GM21381 (cell line): ENCODE data around the gene CBFB.
"Not testable (repeated sequence)": the region's sequence is repeated elsewhere in the genome, so short reads cannot be mapped to it uniquely, and the experiment has no call there.

Experiments
- ATAC-seq: cut with Tn5 transposase; IDR thresholded peaks from one replicate; pipeline ENCODE4 v1.9.1; 2021; ENCODE audit warnings: mild to moderate bottlenecking, moderate library complexity; ENCODE audit not compliant: unreplicated experiment

CBFB gene

DNA sequence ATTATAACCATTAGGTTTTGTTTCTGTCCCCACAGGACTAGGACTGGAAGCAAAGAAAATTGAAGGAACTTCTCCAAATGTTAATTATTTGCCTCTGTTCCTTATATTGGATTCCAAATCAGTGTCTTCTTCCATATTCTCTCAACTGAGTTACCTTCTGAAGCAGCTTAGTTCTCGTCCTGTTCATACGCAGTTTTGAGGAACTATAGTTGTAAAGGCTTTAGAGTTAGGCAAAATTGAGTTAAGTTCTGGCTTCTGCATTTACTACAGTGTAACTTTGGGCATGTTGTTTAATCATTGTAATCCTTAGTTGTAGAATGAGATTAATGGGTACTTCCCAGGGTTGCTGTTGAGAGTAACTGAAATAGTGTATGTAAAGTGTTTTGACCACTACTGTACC is 11.2 kb downstream of the CBFB start:
- ATAC-seq, result no peak

DNA sequence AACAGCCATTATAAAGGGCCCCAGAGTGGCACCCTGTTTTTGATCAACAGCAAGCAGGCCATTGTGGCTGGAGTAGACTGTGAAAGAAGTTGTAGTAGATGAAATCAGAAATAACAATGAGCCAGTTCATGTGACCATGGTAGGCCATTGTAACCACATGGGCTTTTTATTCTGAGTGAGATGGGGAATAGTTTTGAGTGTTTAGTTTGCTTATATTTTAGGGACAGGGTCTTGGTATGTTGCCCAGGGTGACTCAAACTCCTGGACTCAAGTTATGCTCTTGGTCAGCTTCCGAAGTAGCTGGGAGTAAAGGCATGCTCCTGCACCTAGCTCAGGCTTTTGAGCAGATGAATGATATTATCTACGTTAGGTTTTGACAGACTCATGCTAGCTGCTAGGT is 12.0 kb downstream of the CBFB start:
- no peak for ATAC-seq

DNA sequence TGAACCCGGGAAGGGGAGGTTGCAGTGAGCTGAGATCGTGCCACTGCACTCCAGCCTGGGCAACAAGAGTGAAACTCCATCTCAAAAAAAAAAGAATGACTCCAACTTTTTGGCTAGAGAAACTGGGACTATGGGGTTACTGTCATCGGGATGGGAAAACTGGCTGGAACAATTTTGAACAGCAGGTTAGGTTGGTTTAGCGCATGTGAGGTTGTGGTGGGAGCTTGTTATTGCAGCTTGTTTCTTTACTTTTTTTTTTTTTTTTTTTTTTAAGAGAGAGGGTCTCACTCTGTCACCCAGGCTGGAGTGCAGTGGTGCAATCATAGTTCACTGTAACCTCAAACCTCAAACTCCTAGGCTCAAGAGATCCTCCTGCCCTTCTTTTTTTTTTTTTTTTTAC is 12.6 kb downstream of the CBFB start:
- not testable (repeated sequence) for ATAC-seq

DNA sequence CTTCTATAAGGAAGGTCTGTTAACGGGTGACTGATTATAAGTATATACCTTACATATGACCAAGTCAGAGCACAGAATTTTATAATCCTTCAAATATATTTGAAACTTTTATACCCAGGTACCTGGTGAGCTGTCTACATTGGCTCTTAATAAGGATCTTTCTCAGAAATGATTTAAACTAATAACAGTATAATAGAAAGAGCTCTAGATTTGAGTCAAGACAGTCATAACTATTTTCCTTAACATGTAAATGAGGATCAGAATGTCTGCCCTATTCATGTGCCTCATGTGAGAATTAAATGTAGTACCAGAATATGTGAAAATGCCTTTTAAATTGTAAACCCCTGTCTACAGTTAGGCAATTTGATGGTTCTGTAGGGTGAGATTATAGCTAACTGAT is 14.5 kb downstream of the CBFB start:
- no peak for ATAC-seq

DNA sequence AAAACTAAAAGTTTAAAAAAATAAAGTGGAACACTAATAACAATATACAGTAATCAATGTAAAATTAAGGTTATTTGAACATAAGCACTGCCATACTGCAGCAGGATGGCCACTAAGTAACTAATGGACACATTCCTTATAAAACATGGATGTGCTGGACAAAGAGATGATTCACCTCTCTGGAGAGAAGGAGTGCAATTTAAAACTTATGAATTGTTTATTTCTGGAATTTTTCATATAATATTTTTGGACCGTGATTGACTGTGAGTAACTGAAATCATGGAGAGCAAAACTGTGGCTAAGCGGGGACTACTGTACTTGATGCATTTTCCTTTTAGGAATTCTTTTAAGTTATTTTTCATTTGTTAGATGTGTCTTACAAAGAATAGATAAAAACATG is 21.8 kb downstream of the CBFB start:
- no peak for ATAC-seq

DNA sequence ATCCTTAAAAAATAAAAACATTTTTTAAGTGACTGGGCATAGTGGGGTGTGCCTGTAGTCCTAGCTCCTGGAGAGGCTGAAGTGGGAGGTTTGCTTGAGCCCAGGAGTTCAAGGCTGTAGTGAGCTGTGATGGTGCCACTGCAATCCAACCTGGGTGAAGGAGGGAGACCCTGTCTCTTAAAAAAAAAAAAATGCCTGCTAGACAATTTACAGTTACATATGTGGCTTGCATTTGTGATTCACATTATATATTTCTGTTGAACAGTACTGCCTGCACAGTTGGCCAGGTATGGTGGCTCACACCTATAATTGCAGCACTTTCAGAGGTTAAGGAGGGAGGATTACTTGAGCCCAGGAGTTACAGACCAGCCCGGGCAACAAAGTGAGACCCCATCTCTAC is 23.4 kb downstream of the CBFB start:
- no peak for ATAC-seq

DNA sequence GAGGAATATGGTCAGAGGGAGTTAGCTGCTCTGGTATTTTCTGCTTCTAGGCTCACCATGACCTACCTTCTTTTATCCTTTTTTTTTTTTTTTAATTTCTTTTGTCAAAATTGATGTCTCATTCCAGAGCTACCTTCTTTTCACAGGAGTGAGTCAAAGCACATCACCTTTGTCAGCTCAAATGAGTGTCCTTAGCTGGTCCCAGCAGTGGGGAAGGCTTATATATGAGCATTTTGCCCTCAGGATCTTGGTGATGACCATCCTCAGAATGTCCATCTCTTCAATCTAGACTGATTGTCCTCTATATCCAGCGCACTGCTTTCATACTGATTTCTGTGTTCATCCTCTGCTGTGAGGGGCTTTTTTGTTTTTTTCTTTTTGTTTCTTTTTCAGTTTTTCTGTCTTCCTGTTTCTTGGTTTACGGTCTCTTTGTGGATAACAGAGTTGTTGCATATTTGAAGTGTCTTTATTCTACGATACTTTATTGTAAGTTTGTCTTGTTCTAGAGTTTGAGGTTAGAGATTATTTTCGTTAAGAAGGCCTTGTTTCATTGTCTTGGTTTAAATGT is 24.9 kb downstream of the CBFB start:
- no peak for ATAC-seq

DNA sequence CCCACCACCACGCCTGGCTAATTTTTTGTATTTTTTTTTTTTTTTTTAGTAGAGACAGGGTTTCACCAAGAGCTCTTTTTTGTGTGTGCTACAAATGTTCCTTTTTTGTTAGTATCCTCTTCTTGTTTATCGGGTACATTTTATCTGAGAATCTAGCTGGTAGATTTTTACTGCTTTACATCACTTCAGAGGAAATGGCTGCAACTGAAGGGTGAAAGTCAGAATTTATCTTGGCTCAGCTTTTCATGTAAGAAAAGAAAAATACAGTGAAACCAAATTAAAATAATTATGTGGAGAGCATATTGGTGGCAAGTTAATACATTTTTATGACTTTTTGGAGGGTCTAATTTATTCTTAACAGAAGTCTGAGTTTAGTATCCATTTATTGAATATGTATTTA is 26.0 kb downstream of the CBFB start:
- no peak for ATAC-seq

DNA sequence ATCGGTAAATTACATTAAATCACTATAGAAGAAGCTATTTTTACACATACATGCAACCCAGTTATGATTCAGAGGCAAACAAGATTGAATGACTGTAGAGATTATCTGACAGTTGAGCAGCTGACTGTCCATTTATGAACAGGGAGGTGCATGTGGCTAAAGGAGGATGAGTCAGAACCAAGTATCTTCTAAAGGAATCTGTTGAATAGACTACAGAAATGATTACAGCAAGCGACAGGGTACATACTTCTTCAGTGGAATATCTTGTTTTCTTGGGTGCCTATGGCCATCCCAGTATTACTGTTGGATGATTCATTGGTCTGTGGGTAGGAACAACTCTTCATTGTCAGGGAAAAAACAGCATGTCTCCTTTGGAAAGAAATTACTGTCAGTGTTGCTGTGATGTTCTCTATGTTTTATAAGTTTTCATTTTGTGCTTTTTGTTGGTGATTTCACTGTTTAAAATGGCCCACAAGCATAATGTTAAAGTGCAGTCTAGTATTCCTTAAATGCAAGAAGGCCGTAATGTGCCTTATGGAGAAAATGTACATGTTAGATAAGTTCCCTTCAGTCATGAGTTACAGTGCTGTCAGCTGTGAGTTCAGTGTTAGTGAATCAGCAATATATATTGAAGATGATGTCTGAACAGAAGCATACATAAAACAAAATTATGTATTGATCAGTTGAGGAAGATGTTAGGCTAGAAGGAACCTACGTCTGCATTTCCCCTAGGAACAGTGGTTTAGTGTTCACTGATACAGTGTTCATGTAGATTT is 27.0 kb downstream of the CBFB start:
- no peak for ATAC-seq

DNA sequence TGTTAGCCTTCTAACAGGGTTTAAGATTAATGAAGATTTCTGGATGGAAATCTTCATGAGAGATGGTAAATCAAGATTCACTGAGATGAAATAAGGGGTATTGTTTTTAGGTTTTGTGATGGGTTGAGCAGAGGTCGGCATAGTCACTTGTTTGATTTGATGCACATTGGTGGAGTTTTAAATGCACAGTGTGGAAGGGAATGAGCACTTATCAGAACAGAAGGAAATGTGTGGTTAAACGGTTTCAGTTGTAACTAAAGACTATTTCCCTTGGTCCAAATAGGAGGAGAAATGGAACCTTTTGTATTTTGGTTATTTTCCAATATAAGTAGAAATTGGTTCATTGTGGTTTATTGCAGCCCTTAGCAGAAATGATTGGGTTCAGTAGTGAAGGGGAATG is 34.1 kb downstream of the CBFB start:
- no peak for ATAC-seq

DNA sequence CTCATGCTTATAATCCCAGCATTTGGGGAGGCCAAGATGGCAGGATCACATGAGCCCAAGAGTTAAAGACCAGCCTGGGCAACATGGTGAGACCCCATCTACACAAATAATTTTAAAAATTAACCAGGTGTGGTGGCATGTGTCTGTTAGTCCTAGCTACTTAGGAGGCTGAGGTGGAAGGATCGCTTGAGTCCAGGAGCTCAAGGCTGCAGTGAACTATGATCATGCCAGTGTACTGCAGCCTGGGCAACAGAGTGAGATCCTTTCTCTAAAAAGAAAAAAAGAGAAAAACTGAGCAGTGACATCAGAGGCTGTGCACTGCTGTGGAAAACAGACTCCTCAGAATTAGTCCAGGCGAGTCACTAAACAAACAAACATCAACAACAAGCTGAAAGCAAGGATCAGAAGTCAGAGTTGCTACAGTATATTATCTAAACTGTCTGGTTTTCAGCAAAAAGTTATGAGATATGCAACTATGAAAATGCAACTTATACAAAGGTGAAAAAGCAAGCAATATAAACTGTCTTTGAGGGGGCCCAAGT is 39.3 kb downstream of the CBFB start:
- no peak for ATAC-seq

DNA sequence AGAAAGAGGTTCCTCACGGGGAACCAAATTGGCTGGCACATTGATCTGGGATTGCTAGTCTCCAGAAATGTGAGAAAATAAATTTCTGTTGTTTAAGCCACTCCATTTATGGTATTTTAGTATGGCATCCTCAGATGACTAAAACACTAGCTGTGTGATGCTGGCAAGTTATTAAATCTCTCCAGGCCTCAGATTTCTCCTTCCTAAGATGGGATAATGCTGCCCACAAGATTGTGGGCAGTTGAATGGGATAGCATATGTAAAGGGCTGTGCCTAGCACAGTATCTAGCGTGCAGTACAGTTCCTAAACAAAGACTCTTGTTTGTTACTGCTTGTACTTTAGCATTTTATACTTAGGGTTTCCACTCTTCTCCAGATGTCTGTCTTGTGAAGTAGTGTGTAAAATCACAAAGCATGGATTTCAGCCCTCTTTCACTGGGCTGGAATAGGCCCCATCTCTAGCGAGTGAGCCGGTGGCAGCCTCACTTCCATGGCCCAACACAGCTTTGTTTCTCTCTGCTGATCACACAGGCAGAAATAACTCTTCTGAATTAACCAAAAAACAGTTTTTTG is 42.6 kb downstream of the CBFB start:
- ATAC-seq, result no peak

DNA sequence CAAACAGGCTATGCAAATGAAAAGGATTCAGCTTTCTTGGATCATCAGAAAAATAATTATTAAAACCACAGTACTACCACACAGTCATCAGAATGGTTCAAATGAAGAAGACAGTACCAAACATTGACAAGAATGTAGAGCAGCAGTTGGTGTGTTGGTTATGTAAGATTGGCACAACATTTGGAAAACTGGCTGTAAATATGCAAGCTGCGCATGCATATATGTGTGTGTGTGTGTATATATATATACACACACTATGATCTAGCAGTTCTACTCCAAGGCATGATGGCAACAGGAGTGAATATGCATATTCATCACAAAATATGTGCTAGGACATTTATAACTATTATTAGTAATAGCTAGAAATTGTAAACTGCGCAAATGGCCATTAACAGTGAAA is 46.4 kb downstream of the CBFB start:
- ATAC-seq, result no peak

DNA sequence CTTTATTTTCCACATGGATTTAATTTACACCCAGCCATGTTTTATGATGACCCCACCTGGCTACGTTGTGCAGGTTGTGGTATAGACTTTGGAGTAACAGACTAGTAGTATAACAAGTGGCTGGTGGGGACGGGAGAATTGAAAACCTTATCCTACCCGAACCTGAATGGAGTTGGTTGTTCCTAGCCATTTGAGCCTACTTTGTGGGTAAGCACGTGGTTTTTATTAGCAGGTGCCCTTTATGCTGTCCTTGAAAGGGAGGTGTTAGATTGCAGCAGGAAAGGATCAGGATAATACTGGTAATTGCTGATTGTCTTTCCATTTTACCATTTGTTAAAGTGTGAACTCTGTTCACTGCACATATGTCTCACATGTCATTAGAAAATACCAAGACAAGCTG is 48.9 kb downstream of the CBFB start:
- no peak for ATAC-seq

DNA sequence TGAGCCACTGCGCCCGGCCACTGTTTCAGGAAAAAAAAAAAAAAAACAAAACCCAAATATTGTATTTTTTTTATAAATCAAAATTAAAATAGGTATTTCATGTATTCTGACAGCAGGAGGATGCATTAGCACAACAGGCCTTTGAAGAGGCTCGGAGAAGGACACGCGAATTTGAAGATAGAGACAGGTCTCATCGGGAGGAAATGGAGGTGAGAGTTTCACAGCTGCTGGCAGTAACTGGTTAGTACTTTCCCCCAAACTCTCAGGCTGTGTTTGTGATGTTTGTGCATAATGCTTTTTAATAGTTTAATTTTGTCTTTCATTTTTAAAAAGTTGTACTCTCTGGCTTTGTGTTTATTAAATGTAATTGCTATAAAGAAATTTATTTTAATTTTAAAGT is 53.2 kb downstream of the CBFB start:
- ATAC-seq, result no peak

DNA sequence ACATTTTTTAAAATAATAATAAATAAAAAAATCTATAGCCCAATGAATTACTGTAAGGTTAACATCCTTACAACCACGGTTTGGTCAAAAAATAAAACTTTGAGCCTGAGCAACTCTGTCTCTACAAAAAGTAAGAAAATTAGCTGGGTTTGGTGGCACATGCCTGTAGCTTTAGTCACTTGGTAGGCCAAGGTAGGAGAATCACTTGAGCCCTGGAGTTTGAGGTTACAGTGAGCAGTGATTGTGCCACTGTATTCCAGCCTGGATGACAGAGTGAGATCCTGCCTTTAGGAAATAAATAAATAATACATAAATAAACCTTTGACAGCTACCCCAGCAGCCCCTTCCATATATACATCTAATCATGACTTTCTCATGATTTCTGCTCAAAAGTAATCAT is 53.9 kb downstream of the CBFB start:
- no peak for ATAC-seq

DNA sequence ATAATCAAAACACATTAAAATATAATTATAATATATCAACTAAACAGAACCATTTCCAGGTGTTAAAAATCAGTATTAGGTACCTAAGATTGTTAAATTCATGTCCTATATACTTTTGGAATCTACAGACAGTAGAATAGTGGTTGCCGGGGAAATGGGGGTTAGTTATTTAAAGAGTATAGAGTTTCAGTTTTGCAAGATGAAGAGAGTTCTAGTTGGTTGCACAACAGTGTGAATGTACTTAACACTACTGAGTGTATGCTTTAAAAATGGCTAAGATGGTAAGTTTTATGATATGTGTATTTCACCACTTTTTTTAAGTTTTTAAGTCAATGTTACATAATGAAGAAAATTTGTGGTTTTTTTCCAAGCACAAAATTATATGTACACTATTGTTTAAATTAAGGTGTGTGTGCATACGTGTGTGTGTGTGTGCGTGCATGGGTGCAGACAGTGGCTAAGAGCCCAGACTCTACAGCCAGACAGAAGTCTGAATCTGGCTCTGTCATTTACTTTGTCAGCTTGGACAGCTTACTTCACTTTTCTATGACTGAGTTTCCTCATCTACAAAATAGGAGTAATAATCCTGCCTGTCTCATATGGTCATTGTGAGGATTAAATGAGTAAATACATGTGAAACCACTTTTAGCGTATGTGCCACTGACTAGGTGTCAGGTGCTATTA is 55.5 kb downstream of the CBFB start:
- ATAC-seq, result no peak

DNA sequence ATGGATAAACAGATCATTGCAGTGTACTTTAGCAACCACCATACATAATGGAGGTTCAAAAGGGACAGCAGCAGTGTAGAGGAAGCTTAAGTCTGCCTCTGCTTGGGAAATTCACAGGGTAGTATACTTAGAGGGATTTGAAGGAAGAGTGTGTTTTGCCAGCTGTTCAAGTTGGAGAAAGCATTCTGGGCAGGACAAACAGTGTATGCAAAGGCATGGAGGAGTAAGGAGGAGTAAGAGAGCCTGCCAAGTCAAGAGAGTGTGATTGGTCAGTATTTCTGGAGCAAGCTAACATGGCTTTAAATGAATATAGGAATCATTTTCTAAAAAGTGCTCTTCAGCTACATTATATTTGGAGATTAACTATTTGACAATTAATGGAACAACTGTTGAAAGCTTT is 57.9 kb downstream of the CBFB start:
- ATAC-seq, result no peak

DNA sequence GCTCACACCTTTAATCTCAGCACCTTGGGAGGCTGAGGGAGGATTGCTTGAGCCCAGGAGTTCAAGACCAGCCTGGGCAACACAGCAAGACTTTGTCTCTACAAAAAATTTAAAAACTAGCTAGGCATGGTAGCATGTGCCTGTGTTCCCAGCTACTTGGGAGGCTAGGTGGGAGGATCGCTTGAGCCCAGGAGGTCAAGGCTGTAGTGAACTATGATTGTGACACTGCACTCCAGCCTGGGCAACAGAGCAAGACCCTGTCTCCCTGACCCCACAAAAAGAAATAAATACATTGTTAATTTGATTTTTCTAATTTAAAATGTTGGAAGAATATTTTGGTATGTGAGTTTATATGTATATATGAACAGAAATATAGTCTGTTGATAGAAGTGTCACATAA is 58.3 kb downstream of the CBFB start:
- ATAC-seq, result no peak

DNA sequence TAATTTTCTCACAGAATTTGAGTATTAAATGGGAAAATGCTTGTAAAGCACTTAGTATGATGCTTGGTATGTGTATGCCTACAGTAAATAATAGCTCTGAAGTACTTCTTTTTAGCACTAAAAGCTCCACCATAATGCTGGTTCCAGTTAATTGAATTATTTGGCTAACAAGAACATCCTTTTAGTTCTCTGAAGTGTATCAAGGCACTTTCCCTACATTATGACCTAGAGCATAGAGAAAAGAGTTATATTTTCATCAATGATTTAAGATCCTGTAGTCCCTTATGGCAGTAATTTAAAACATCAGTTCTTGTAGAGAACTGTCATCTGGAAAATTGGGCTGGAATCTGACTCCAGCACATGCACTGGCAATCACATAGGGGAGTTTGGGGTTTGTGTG is 58.9 kb downstream of the CBFB start:
- no peak for ATAC-seq

DNA sequence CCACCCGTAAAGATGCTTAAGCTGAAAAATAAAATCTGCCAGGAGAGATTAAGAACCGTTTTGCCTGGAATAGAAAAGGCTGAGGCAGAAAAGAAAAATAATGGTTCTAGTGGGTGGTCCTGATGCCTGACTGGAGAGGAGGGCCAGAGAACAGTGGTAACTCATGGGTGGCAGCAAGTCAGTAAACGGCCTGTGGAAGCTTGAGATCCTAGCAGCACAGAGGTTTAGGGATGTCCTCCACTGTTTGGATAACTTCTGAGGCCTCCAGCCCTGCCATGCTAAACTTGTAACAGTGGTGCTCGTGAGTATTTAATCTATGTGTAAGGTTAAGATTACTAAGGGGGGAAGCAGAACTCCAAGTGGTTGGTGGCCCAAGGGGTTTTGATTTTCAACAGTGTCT is 59.6 kb downstream of the CBFB start:
- no peak for ATAC-seq

DNA sequence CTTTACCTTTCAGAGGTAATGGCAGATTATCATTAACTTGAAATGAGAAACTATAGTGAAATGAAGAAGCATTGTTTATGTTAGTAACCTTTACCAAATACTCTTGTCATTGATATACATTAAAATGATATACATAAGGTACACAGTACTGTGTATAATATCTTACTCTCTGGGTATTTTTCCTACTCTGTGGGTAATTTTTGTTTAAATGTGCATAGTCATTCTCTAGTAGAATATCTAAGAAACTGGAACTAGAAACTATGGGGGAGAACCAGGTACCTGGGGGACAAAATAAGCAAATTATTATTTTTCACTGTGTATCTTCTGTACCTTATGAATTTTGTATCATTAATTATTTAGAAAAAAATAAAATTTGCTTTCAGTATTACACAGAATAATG is 60.2 kb downstream of the CBFB start:
- ATAC-seq, result no peak
